NCI-H1092 (cell line): Measurements from ENCODE around the gene UGGT1.
A peak's percentile ranks its signal among the peaks of the same experiment; 100 is the strongest.

Experiments used
- DNase-seq: peaks from one replicate; lab custom pipeline; 2025; lab: John Stamatoyannopoulos, UW

The UGGT1 gene

DNA sequence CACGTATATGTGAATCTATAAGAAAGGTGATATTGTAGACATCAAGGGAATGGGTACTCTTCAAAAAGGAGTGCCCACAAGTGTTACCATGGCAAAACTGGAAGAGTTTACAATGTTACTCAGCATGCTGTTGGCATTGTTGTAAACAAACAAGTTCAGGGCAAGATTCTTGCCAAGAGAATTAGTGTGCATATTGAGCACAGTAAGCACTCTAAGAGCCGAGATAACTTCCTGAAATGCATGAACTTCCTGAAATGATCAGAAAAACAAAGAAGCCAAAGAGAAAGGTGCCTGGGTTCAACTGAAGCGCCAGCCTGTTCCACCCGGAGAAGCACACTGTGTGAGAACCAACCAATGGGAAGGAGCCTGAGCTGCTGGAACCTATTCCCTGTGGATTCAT is 126.7 kb downstream of the UGGT1 start:
- DNase-seq, result no peak

GRCh38 chr2:128219891-128220290 is 128.9 kb downstream of the UGGT1 start:
- DNase-seq, result no peak

DNA sequence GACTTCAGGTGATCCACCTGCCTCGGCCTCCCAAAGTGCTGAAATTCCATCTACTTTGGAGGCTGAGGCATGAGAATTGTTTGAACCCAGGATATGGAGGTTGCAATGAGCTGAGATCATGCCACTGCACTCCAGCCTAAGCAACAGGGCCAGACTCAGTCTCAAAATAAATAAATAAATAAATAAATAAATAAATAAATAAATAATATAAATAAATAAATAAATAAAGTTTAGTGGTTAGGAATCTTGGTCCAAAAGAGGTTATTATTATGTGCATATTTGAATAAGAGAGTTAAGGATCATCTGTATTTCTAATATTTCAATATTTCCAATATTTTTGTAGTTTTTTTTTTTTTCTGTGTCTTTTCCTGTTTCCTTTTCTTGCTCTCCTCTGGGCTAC is 136.9 kb downstream of the UGGT1 start:
- DNase-seq, result no peak

DNA sequence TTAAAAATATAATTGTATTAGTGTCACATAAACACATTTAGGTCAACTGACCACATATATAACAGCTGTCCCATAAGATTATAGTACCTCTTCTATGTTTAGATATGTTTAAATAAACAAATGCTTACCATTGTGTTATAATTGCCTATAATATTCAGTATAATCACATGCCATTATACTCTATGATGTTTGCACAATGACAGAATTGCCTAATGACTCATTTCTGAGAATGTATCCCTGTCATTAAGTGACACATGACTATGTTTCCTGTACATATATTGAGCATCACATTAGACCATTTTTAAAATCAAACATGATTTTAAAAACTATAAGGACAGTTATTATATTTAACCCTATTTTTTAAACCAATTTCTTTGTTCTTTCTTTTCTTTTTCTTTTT is 137.9 kb downstream of the UGGT1 start:
- DNase-seq, result no peak

DNA sequence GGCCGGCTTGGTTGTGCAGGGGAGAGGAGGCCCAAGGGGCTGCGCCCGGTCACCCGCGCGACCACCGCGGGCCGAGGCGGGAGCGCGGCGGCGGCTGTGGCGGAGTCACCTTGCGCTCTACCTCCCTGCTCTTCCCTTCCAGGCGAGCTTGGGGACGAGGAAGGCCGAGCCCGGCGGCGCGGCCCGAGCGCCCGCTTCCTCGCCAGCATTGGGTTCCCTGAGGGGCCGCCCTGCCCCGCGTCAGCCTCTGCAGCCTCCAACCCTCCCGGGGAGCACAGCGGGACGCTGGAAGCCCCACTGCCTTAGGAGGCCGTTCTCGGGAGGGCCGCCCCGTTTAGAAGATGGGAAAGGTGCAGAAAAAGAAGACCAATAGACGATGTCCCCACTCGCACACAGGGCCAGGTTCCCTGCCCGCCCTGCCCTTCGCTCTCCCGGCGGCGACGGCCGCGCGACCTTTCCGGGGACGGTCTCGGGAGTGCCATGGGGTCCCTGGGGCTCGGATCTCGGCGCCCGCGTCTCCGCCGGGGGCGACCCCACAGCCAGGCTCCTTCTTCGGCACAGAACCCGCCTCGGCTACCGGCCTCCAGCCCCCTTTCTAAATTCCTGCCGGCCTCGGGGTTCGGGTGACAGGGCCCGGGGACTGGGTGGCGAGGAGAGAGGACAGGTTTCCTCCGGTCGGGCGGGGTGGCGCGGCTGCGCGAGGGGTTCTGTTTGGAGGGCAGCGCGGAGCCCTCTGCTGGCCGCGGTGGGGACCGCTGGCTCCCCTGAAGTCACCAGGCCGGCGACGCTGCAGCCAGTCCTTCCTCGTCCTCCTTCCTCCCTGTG is 142.2 kb downstream of the UGGT1 start:
- peak; percentile 65 for DNase-seq

GRCh38 chr2:128233790-128234395 is 142.9 kb downstream of the UGGT1 start:
- no peak for DNase-seq

GRCh38 chr2:128234613-128235012 is 143.6 kb downstream of the UGGT1 start:
- no peak for DNase-seq

DNA sequence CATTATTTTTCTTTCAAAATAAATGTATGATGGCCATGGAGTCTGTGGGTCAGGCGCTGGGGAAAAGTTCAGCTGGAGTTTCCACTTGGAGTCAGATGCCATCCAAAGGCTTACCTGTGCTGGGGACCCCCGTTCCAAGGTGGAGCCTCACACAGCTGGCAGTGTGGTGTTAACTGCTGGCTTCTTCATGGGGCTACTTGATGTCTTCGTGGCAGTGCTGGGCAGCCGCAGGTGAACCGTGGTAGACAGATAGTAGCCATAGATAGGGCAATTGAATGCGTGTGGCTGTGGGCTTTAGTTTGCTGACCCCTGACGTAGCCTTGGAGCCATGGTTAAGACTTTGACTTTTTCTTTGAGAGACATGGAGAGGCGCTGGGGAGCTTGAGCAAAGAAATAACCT is 144.6 kb downstream of the UGGT1 start:
- no peak for DNase-seq

- DNase-seq, result no peak
These were observed 145.6 kb downstream of the UGGT1 start for GRCh38 chr2:128236491-128237035.

DNA sequence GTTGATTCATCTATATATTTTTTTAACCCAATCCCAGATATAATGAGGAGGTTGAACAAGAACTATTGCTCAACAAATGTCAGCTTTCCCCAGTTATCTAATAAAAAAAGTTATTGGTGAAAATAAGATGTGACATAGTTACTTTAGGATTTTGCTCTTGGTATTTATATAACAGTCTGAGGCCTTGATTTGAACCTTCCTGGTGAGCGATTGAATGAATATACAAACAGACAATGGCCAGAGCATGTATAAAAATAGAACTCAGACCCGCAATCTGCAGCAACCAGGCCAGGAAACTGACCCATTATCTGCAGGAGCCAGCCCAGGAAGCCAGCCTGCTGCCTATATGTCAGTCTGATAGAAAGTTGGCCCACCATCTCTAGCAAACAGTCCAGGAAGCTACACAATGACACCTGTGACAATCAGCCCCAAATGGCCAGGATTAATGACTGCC is 146.1 kb downstream of the UGGT1 start:
- DNase-seq, result no peak

DNA sequence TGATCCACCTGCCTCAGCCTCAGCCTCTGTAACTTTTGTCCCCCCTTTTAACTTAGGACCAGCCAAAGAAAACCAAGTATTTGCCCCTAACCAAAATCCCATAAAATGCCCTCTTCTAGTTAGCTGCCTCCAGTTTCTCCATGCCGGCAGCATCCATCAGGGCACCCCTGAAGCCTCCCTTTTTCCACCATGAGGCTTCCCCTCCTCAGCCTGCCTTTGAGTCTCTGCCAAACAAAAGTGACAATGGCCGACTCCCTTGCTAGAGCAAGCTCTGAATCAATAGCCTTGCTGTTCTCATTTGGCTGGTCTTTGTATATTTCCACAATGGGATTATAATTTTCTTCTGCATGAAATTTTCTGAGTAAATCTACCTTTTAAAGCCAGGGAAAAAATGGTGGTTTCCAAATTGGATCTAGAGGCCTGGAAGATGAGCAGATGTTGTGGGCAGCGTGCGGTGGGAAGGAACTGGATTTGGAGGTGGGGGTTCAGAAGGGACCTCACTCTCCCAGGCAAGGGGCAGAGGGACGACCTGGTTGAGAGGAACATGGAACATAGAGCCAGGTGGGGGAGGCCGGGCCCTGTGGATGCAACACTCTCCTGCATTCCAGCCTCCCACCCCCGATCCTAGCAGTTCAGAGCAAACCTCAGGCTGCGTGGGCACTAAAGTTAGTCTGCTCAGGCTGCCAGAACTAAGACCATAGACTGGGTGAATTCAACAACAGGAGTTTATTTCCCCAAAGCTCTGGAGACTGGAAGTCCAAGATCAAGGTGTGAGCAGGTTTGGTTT is 147.1 kb downstream of the UGGT1 start:
- no peak for DNase-seq

DNA sequence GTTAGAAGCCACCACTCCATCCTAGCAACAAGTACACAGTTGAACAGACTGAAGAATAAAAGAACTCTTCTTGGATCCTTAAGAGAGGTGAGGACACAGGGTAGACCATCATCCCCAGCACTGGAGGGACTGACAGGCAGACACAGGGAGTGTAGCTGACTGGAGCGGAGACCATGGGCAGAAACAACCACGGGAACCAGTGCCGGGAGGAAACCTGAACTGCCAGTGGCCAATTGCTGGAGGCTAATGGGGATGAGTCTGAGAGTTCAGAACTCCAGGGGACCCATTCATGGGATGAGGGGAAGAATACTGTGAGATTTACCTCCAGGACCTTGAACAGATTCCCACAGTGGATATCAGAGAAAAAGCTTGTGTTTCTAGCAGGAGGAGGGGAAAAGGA is 150.9 kb downstream of the UGGT1 start:
- DNase-seq, result no peak
